PC-9 (cell line): ENCODE data around the gene RCN1.

Source experiments
- EZH2 ChIP-seq: fragments of 200-600 bp; sonication (generic); IDR thresholded peaks from 2 replicates; pipeline ENCODE4 v1.8.0; 2017; ENCODE audit warnings: antibody characterized with exemption, low read depth
- TF ChIP-seq, protein P1 (sequence below): fragments of 200-600 bp; sonication (generic); conservative IDR thresholded peaks from 2 replicates; pipeline ENCODE4 v1.6.1; 2017; ENCODE audit warnings: mixed run types, antibody characterized with exemption, mild to moderate bottlenecking, moderate library complexity

DNA sequence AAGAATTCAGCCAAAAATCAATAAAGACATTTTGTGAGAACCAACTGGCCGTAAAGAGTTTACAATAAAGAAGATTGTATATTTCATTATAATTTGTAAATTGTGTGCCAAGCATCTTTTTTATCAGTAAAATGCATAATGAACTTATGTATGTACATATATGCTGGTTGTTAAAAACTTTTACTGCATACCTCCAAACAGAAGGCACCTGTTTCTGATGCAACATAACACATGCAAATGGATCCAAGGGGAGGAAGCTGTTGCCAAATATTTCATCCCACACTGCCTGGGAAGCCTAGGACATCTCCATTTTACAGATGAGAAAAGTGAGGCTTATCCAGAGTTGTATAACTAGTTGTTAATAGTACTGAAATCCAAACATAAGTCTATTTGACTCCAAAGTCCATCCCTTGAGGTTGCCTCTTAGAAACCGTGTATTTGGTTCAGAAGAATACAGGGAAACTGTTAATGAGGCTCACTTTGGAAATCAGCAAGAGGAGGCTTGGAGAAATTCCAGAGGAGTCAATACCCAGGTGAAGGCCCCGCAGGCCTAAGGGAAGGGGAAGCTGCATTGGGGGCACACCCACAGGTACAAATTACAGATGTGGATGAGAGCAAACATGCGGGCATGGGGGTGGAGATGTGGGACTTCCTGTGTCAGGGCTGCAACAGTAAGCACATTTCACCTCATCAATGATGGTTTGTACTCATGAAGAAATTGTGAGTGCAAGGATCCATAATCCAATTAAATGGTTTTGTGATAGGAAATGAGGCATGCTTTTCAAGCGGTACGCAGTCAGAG is 51.1 kb downstream of the RCN1 start:
- TF ChIP-seq, protein P1, sequence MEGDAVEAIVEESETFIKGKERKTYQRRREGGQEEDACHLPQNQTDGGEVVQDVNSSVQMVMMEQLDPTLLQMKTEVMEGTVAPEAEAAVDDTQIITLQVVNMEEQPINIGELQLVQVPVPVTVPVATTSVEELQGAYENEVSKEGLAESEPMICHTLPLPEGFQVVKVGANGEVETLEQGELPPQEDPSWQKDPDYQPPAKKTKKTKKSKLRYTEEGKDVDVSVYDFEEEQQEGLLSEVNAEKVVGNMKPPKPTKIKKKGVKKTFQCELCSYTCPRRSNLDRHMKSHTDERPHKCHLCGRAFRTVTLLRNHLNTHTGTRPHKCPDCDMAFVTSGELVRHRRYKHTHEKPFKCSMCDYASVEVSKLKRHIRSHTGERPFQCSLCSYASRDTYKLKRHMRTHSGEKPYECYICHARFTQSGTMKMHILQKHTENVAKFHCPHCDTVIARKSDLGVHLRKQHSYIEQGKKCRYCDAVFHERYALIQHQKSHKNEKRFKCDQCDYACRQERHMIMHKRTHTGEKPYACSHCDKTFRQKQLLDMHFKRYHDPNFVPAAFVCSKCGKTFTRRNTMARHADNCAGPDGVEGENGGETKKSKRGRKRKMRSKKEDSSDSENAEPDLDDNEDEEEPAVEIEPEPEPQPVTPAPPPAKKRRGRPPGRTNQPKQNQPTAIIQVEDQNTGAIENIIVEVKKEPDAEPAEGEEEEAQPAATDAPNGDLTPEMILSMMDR = no peak
- no peak for TF ChIP-seq EZH2
